MM.1S (cell line): ENCODE measurements around the gene INO80.

Experiments
- DNase-seq: peaks from one replicate; pipeline ENCODE4 v3.0.0-alpha.2; 2015
- H2AFZ ChIP-seq: fragments of 300-600 bp; sonication (generic); 2 replicates; pipeline ENCODE4 v1.6.0; 2016; ENCODE audit warnings: antibody characterized with exemption, low read length
- H3F3A ChIP-seq: fragments of 300-600 bp; sonication (generic); 2 replicates; pipeline ENCODE4 v1.6.1; 2016; ENCODE audit warnings: mild to moderate bottlenecking, antibody characterized with exemption, low read length, moderate library complexity, mixed read lengths; ENCODE audit not compliant: insufficient read depth
- H3K27ac ChIP-seq: fragments of 300-600 bp; sonication (generic); 2 replicates; pipeline ENCODE4 v1.5.1; 2016; ENCODE audit warnings: mild to moderate bottlenecking, low read length
- H3K27me3 ChIP-seq: fragments of 300-600 bp; sonication (generic); replicated peaks from 2 replicates; pipeline ENCODE4 v1.6.0; 2016; ENCODE audit warnings: low read length; ENCODE audit not compliant: insufficient read depth
- H3K36me3 ChIP-seq: fragments of 300-600 bp; sonication (generic); replicated peaks from 2 replicates; pipeline ENCODE4 v1.6.1; 2016; ENCODE audit warnings: mild to moderate bottlenecking, low read length, mixed read lengths; ENCODE audit not compliant: insufficient read depth
- H3K4me1 ChIP-seq: fragments of 300-600 bp; sonication (generic); 2 replicates; pipeline ENCODE4 v1.6.1; 2016; ENCODE audit warnings: low read length, mixed read lengths
- H3K4me2 ChIP-seq: fragments of 300-600 bp; sonication (generic); 2 replicates; pipeline ENCODE4 v1.6.0; 2016; ENCODE audit warnings: low read depth, low read length
- H3K4me3 ChIP-seq: fragments of 300-600 bp; sonication (generic); 2 replicates; pipeline ENCODE4 v1.5.1; 2016; ENCODE audit warnings: low read length, mixed read lengths
- H3K79me2 ChIP-seq: fragments of 300-600 bp; sonication (generic); 2 replicates; pipeline ENCODE4 v1.6.1; 2016; ENCODE audit warnings: mixed run types, low read length, mixed read lengths
- H3K9ac ChIP-seq: fragments of 300-600 bp; sonication (generic); 2 replicates; pipeline ENCODE4 v1.6.1; 2016; ENCODE audit warnings: low read length, mixed read lengths
- H3K9me2 ChIP-seq: fragments of 300-600 bp; sonication (generic); replicated peaks from 2 replicates; pipeline ENCODE4 v1.6.1; 2016; ENCODE audit warnings: mild to moderate bottlenecking, low read length, mixed read lengths; ENCODE audit not compliant: insufficient read depth
- H3K9me3 ChIP-seq: fragments of 300-600 bp; sonication (generic); replicated peaks from 2 replicates; pipeline ENCODE4 v1.6.1; 2016; ENCODE audit warnings: mild to moderate bottlenecking, low read length, mixed read lengths; ENCODE audit not compliant: insufficient read depth
- H4K20me1 ChIP-seq: fragments of 300-600 bp; sonication (generic); 2 replicates; pipeline ENCODE4 v1.6.1; 2016; ENCODE audit warnings: mild to moderate bottlenecking, low read length, moderate library complexity, mixed read lengths; ENCODE audit not compliant: insufficient read depth
- EZH2 ChIP-seq: fragments of 300-600 bp; sonication (generic); optimal IDR thresholded peaks from 2 replicates; pipeline ENCODE3; 2017; ENCODE audit warnings: low read depth, mild to moderate bottlenecking, antibody characterized with exemption, low read length, mixed read lengths
- EZH2phosphoT487 ChIP-seq: fragments of 300-600 bp; sonication (generic); IDR thresholded peaks from 2 replicates; pipeline ENCODE4 v1.6.1; 2018; ENCODE audit warnings: antibody characterized with exemption, low read length
- TF ChIP-seq, protein P1 (sequence below): fragments of 300-600 bp; sonication (generic); IDR thresholded peaks from 2 replicates; pipeline ENCODE4 v1.5.1; 2016; ENCODE audit warnings: antibody characterized with exemption, low read length, mixed read lengths

Gene INO80

DNA sequence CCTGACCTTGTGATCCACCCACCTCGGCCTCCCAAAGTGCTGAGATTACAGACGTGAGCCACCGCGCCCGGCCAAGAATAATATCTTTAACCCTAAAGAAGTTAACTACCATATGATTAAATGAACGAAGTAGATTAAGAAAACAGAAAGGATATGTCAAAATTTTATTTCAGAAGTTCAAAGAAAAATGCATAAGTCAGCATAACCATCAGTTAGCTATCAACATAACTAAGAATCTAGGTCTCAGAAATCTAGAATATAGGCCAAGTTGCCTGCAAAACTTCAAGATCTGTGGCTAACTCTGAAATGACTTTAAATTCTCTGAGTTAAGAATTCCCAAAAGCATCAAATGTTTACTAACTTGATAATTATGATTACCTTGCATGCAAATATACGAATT is 38.0 kb downstream of the INO80 start:
- no peak overlapping the region for H3K4me2 ChIP-seq
- no peak overlapping the region for H3K27ac ChIP-seq
- no peaks in the 10 kb centered on the region for H4K20me1 ChIP-seq
- no peak for TF ChIP-seq EZH2phosphoT487
- TF ChIP-seq, protein P1, sequence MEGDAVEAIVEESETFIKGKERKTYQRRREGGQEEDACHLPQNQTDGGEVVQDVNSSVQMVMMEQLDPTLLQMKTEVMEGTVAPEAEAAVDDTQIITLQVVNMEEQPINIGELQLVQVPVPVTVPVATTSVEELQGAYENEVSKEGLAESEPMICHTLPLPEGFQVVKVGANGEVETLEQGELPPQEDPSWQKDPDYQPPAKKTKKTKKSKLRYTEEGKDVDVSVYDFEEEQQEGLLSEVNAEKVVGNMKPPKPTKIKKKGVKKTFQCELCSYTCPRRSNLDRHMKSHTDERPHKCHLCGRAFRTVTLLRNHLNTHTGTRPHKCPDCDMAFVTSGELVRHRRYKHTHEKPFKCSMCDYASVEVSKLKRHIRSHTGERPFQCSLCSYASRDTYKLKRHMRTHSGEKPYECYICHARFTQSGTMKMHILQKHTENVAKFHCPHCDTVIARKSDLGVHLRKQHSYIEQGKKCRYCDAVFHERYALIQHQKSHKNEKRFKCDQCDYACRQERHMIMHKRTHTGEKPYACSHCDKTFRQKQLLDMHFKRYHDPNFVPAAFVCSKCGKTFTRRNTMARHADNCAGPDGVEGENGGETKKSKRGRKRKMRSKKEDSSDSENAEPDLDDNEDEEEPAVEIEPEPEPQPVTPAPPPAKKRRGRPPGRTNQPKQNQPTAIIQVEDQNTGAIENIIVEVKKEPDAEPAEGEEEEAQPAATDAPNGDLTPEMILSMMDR = no peak
- no peak for TF ChIP-seq EZH2
- H3K79me2 ChIP-seq = no peaks in the 10 kb centered on the region; the same call in 1 of the 2 replicates
- peaks cover 3% of the 10 kb centered on the region for H3K36me3 ChIP-seq
- H3K4me3 ChIP-seq = no peak overlapping the region
- no peak overlapping the region for H2AFZ ChIP-seq
- no peak overlapping the region for H3K9ac ChIP-seq
- no peak for DNase-seq
- H3K4me1 ChIP-seq = no peaks in the 10 kb centered on the region
- no peaks in the 10 kb centered on the region for H3K27me3 ChIP-seq
- no peaks in the 10 kb centered on the region for H3K9me3 ChIP-seq
- H3K9me2 ChIP-seq = no peaks in the 10 kb centered on the region
- no peaks in the 10 kb centered on the region for H3F3A ChIP-seq

DNA sequence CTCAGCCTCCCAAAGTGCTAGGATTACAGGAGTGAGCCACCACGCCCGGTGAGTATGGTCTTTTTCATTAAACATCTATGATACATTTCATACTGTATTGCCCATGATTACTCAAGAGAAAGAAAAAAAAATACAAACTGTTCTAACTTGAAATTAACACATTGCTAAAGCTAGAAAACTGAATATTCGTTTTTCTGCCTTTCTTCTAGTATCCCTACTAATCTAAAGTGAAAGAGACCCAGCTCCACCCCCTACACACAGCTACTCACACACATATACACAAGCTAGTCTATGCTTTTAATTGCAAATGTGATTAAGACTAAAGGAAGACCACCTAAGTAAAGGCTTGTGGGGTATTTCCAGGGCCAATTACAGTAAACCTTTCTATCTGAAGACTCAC is 43.1 kb downstream of the INO80 start:
- H3K9ac ChIP-seq = no peak overlapping the region
- no peaks in the 10 kb centered on the region for H3K9me3 ChIP-seq
- no peak for DNase-seq
- no peak overlapping the region for H2AFZ ChIP-seq
- no peaks in the 10 kb centered on the region for H3K27me3 ChIP-seq
- H3K4me3 ChIP-seq = no peak overlapping the region
- H3K36me3 ChIP-seq = peaks cover 12% of the 10 kb centered on the region; the same call in 1 of the 2 replicates
- H4K20me1 ChIP-seq = no peaks in the 10 kb centered on the region
- no peak overlapping the region for H3K4me2 ChIP-seq
- no peaks in the 10 kb centered on the region for H3K4me1 ChIP-seq
- H3K79me2 ChIP-seq = peaks cover 3% of the 10 kb centered on the region; the same call in 1 of the 2 replicates
- TF ChIP-seq EZH2 = no peak
- no peak for TF ChIP-seq EZH2phosphoT487
- TF ChIP-seq, protein P1 = no peak
- no peak overlapping the region for H3K27ac ChIP-seq
- no peaks in the 10 kb centered on the region for H3K9me2 ChIP-seq
- no peaks in the 10 kb centered on the region for H3F3A ChIP-seq

DNA sequence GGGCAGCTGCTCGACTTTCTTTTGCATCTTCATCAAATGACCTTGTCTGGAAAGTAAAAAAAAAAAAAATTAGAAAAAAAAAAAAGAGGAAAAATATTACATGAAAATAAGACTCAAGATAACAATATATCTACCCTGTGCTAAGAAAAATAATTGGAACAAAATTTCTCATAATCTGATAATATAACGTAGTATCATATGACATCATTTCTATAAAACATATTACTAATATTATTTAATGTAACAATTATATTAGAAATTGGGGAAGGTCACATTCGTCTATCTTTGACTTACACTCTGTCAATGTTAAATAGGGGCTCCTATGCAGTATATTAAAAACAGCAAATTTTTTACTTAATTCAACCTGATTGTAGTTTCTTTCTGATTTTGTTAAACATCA is 44.1 kb downstream of the INO80 start:
- Histone ChIP-seq H3K9me3 (no peaks in the 10 kb centered on the region), H3K9ac (no peak overlapping the region), H3K9me2 (no peaks in the 10 kb centered on the region), H2AFZ (no peak overlapping the region), H4K20me1 (no peaks in the 10 kb centered on the region), H3K27ac (no peak overlapping the region), H3K79me2 (peaks cover 3% of the 10 kb centered on the region; the same call in 1 of the 2 replicates), H3K27me3 (no peaks in the 10 kb centered on the region), H3K36me3 (peaks cover 12% of the 10 kb centered on the region; the same call in 1 of the 2 replicates), H3K4me3 (no peak overlapping the region), H3F3A (no peaks in the 10 kb centered on the region), H3K4me2 (no peak overlapping the region), H3K4me1 (no peaks in the 10 kb centered on the region)
- DNase-seq = no peak
- TF ChIP-seq EZH2phosphoT487 (no peak), EZH2 (no peak)
- TF ChIP-seq, protein P1 = no peak
